GM10266 (cell line): ENCODE measurements around the gene LYRM4.

Experiments
- DNase-seq: peaks from one replicate; pipeline ENCODE4 v3.0.0; 2012; ENCODE audit errors: extremely low spot score
- CTCF ChIP-seq: IDR thresholded peaks from 2 replicates; pipeline ENCODE4 v1.5.1; 2012; ENCODE audit warnings: mild to moderate bottlenecking, low read depth; ENCODE audit not compliant: control insufficient read depth, insufficient read depth; ENCODE audit errors: missing control alignments

The LYRM4 gene

DNA sequence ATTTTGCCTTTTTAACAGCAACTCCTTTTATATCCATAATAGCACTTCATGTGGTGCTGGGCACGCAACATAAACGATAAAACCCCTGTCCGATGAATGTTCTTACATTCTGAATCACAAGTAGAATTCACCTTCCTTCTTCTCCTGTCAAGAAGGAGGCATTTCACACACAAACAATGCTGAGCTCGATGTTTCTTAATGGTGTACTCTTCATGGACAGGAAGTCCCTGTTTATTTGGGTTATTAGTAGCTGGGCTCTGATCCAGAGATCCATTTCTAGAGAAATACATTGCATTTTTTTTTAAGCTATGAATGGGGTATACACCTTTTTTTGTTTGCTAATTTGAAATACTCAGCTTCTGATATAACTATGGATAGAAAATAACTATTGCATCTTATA, 93.2 kb downstream of the LYRM4 start:
- no peak for DNase-seq
- TF ChIP-seq CTCF: no peak

GRCh38 chr6:5164092-5164491, 96.7 kb downstream of the LYRM4 start:
- DNase-seq: no peak
- no peak for TF ChIP-seq CTCF

GRCh38 chr6:5163247-5163646, 97.5 kb downstream of the LYRM4 start:
- no peak for DNase-seq
- no peak for TF ChIP-seq CTCF

DNA sequence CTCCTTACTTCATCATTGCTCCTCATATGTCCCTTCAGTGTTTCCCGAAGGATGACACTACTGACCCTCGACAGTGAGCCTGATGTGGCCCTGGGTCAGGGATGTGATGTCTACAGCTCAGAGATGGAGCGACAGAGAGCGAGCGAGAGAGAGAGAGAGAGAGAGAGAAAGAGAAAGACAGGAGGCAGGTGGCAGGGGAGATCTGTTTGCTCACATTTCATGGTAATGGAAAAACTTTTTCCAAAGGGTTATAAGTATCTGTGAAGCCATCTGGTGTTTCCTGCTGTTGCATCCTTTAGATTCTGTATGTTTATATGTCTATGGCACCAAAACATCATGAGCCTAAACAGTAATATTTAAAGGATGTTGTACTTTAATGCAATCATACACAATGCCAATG, 98.4 kb downstream of the LYRM4 start:
- no peak for DNase-seq
- no peak for TF ChIP-seq CTCF

GRCh38 chr6:5160206-5160605, 100.5 kb downstream of the LYRM4 start:
- TF ChIP-seq CTCF: no peak
- DNase-seq: no peak

DNA sequence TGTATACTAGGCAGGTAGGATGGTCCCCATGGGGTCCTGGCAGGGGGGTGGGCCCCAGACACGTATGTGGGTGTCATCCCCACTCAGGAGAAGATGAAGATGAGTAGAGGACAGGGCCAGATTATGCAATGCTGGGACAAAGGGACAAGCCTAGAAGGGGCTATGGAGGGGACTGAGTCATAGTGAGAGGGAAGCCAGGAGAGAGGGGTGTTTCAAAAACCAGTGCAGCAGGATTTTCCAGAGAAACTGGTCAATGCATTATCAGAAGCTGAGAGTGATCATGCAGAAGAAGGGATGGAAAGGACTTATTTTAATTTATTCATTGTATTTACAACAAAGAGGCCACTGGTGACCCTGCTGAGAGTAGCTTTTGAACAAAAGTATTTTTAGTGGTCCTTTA, 101.6 kb downstream of the LYRM4 start:
- no peak for TF ChIP-seq CTCF
- no peak for DNase-seq

DNA sequence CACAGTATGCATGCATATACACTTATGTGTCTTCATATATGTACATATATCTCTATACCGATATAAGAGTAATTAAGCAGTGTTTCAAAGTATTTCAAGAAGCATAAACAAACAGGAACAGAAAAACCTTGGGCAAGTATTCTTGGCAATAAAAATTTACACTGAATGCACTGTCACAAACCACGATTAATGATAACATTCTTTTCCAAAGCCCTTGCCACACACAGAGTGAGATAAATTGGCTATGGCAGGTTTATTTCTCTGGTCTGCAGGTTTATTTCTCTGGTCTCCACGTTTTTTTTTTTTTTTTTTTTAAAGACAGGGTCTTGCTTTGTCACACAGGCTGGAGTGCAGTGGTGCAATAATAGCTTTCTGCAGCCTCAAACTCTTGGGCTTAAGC, 102.6 kb downstream of the LYRM4 start:
- no peak for TF ChIP-seq CTCF
- DNase-seq: no peak

DNA sequence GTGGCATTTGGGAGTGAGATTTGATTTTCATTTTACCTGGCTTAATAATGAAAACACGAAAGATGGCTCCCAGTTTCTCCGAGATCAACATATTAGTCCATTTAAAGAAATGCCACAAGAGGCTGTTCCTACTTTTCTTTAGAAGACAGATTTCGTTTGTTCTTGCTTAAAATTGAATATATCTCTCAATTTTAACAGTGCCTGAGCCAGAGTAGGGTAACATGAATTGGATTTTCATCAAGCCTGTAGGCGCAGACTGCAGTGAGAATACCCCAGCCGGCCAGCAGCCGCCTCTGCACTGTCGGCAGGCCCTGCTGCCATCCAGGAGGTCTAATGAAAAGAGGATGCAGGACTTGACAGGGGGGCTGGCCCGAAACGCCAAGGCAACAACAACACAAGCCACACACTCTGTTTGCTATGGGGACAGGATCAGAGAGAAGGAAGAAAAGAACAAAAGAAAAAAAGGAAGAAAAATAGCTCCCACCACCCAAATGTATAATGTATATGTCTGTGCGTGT, 103.1 kb downstream of the LYRM4 start:
- TF ChIP-seq CTCF: no peak
- no peak for DNase-seq
